Neural cell (in vitro differentiated cells): ENCODE measurements around the gene CBX2. TPM values are rescaled to one million over a fixed set of nuclear protein-coding genes. Genes with fewer than 3 reads are reported as not detected.
A peak's percentile ranks its signal among the peaks of the same experiment; 100 is the strongest.

Experiments used
- H2AFZ ChIP-seq: fragments of 200-600, 300-800 bp; sonication (generic), shearing (Covaris generic); 2 replicates; pipeline ENCODE4 v1.6.0; 2014; ENCODE audit warnings: low read depth, mild to moderate bottlenecking, antibody characterized with exemption, low read length, moderate library complexity
- H3F3A ChIP-seq: fragments of 200-600 bp; shearing (Covaris generic); 2 replicates; pipeline ENCODE4 v1.6.1; 2016; ENCODE audit warnings: mild to moderate bottlenecking, moderate library complexity, mixed read lengths, antibody characterized with exemption, low read length; ENCODE audit not compliant: insufficient read depth, poor library complexity, severe bottlenecking
- H3K27ac ChIP-seq: fragments of 200-600, 300-800 bp; sonication (generic), shearing (Covaris generic); 2 replicates; pipeline ENCODE4 v1.5.1; 2014; ENCODE audit warnings: mild to moderate bottlenecking, low read length, moderate library complexity
- H3K27me3 ChIP-seq: fragments of 300-800, 200-600 bp; sonication (generic), shearing (Covaris generic); 2 replicates; pipeline ENCODE4 v1.6.0; 2014; ENCODE audit warnings: mild to moderate bottlenecking, low read depth, low read length, moderate library complexity; ENCODE audit not compliant: insufficient read depth
- H3K36me3 ChIP-seq: fragments of 300-800, 200-600 bp; sonication (generic), shearing (Covaris generic); 2 replicates; pipeline ENCODE4 v1.5.1; 2014; ENCODE audit warnings: mild to moderate bottlenecking, antibody characterized with exemption, low read length, moderate library complexity; ENCODE audit not compliant: insufficient read depth
- H3K4me2 ChIP-seq: fragments of 300-800, 200-600 bp; sonication (generic), shearing (Covaris generic); 2 replicates; pipeline ENCODE4 v1.6.0; 2014; ENCODE audit warnings: mild to moderate bottlenecking, low read length
- H3K4me3 ChIP-seq: fragments of 300-800, 200-600 bp; sonication (generic), shearing (Covaris generic); 2 replicates; pipeline ENCODE4 v1.5.1; 2014; ENCODE audit warnings: mild to moderate bottlenecking, low read length, moderate library complexity
- H3K79me2 ChIP-seq: fragments of 200-600 bp; shearing (Covaris generic); replicated peaks from 2 replicates; pipeline ENCODE4 v1.6.0; 2014; ENCODE audit warnings: mild to moderate bottlenecking, low read length, moderate library complexity; ENCODE audit not compliant: insufficient read depth
- H3K9ac ChIP-seq: fragments of 300-800, 200-600 bp; sonication (generic), shearing (Covaris generic); 2 replicates; pipeline ENCODE4 v1.6.1; 2016; ENCODE audit warnings: mild to moderate bottlenecking, low read length, mixed read lengths
- H3K9me2 ChIP-seq: fragments of 200-600 bp; shearing (Covaris generic); 2 replicates; pipeline ENCODE4 v1.6.1; 2016; ENCODE audit warnings: mild to moderate bottlenecking, low read length, mixed read lengths; ENCODE audit not compliant: insufficient read depth
- H3K9me3 ChIP-seq: fragments of 200-600, 300-800 bp; sonication (generic), shearing (Covaris generic); 2 replicates; pipeline ENCODE4 v1.6.1; 2016; ENCODE audit warnings: mild to moderate bottlenecking, mixed run types, low read length, moderate library complexity, mixed read lengths
- H4K20me1 ChIP-seq: fragments of 200-600 bp; shearing (Covaris generic); 2 replicates; pipeline ENCODE4 v1.6.1; 2016; ENCODE audit warnings: mild to moderate bottlenecking, mixed run types; ENCODE audit not compliant: insufficient read depth
- CTCF ChIP-seq: fragments of 450-650 bp; IDR thresholded peaks from 2 replicates; pipeline ENCODE4 v1.5.1; 2014; ENCODE audit warnings: antibody characterized with exemption, mild to moderate bottlenecking, moderate library complexity; ENCODE audit not compliant: poor library complexity, severe bottlenecking
- EP300 ChIP-seq: fragments of 450-650 bp; conservative IDR thresholded peaks from 2 replicates; pipeline ENCODE4 v1.6.1; 2014; ENCODE audit warnings: antibody characterized with exemption, mild to moderate bottlenecking, moderate library complexity; ENCODE audit not compliant: poor library complexity, severe bottlenecking
- EZH2 ChIP-seq: fragments of 200-600, 300-800 bp; shearing (Covaris generic), sonication (generic); IDR thresholded peaks from 2 replicates; pipeline ENCODE4 v1.6.1; 2014; ENCODE audit warnings: antibody characterized with exemption, low read length, borderline replicate concordance, mild to moderate bottlenecking; ENCODE audit not compliant: insufficient read depth, poor library complexity, severe bottlenecking
- MXI1 ChIP-seq: fragments of 450-650 bp; conservative IDR thresholded peaks from 2 replicates; pipeline ENCODE4 v1.6.1; 2014; ENCODE audit warnings: antibody characterized with exemption, mild to moderate bottlenecking; ENCODE audit not compliant: poor library complexity, severe bottlenecking
- POLR2AphosphoS5 ChIP-seq: IDR thresholded peaks from 2 replicates; pipeline ENCODE4 v1.6.1; 2012
- RAD21 ChIP-seq: fragments of 450-650 bp; conservative IDR thresholded peaks from 2 replicates; pipeline ENCODE4 v1.6.1; 2014; ENCODE audit warnings: antibody characterized with exemption, mild to moderate bottlenecking, moderate library complexity
- REST ChIP-seq: IDR thresholded peaks from 2 replicates; pipeline ENCODE4 v1.6.1; 2012; ENCODE audit warnings: borderline replicate concordance
- SMC3 ChIP-seq: fragments of 450-650 bp; conservative IDR thresholded peaks from 2 replicates; pipeline ENCODE4 v1.6.1; 2014; ENCODE audit warnings: antibody characterized with exemption, mild to moderate bottlenecking, moderate library complexity; ENCODE audit not compliant: poor library complexity
- TAF1 ChIP-seq: IDR thresholded peaks from 2 replicates; pipeline ENCODE4 v1.6.1; 2012; ENCODE audit warnings: low read depth
- polyA plus RNA-seq: library from polyadenylated mRNA; depleted of rRNA; stranded (reverse); fragments of >200 nt; gene quantifications from 2 replicates; pipeline ENCODE4 v1.2.3, GENCODE V29; 2014

Gene CBX2
- polyA plus RNA-seq, 1 donor from 2014 or later, result 16.9 TPM

GRCh38 chr17:79810130-79811010, 32.4 kb downstream of the CBX2 start:
- no peaks in the 10 kb centered on the region for H3K36me3 ChIP-seq
- peaks cover 12% of the 10 kb centered on the region for H3F3A ChIP-seq
- H3K27me3 ChIP-seq, result peaks cover 70% of the 10 kb centered on the region
- no peaks in the 10 kb centered on the region for H4K20me1 ChIP-seq
- H2AFZ ChIP-seq, result no peak overlapping the region
- peak overlapping the region; percentile 98 for H3K9ac ChIP-seq
- no peaks in the 10 kb centered on the region for H3K9me3 ChIP-seq
- H3K4me2 ChIP-seq, result peak overlapping the region; percentile 83
- no peaks in the 10 kb centered on the region for H3K79me2 ChIP-seq
- H3K9me2 ChIP-seq, result no peaks in the 10 kb centered on the region
- peak overlapping the region; percentile 68 for H3K4me3 ChIP-seq
- TF ChIP-seq RAD21, result no peak
- TF ChIP-seq TAF1, result peak; percentile 65
- TF ChIP-seq CTCF, result no peak
- peak; percentile 67 for TF ChIP-seq EP300
- no peak for TF ChIP-seq EZH2
- peak; percentile 84 for TF ChIP-seq POLR2AphosphoS5
- TF ChIP-seq SMC3, result no peak
- peak; percentile 47 for TF ChIP-seq REST
- TF ChIP-seq MXI1, result peak; percentile 34
- H3K27ac ChIP-seq, result peak overlapping the region; percentile 96

DNA sequence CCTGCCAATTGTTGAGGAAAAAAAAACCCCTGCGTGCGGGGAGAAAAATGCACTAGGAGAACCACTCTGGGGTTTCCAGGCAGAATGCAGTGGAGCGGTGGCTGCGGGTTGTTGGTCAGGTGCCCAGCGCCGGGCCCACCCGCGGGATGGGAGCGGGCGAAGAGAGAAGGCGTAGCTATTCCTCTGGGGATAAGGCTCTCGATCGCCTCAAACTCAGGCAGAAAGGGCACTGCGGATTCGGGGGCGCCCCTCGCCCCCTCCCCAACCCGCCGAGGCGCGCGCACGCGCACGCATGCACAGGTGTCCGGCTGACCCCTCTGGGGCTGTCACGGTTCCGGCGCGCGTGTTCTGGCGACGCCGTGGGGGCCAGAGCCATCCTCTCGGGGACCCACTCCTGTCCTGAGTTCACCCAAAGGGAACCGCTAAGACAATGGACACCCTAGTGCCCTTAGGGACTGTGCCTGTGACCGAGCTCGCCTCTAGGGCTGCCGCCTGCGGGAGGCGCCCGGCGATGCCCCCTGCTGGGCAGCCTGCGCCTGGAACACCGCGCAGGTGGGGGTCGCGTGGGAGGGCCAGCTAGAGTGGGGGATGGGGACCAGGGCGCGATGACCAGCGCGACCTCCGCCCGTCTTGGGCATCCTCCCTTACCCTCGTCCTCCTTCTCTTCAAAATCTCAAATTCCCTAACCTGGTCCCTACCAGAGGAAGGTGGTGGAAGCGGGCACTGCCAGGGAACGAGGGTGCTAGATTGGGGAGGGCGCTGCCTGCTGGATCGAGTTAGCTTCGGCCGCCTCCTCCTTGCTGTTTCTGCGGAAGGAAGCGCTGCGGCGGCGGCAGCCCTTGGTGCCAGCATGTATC, 33.3 kb downstream of the CBX2 start:
- peak overlapping the region; percentile 96 for H3K27ac ChIP-seq
- peaks cover 12% of the 10 kb centered on the region for H3F3A ChIP-seq
- peak overlapping the region; percentile 98 for H3K9ac ChIP-seq
- peaks cover 70% of the 10 kb centered on the region for H3K27me3 ChIP-seq
- no peaks in the 10 kb centered on the region for H3K9me2 ChIP-seq
- TF ChIP-seq EZH2, result no peak
- peak; percentile 36 for TF ChIP-seq RAD21
- peak; percentile 61 for TF ChIP-seq POLR2AphosphoS5
- TF ChIP-seq SMC3, result peak; percentile 62
- TF ChIP-seq CTCF, result peak; percentile 69
- H3K36me3 ChIP-seq, result no peaks in the 10 kb centered on the region
- H3K9me3 ChIP-seq, result no peaks in the 10 kb centered on the region
- no peaks in the 10 kb centered on the region for H4K20me1 ChIP-seq
- no peak overlapping the region for H2AFZ ChIP-seq
- H3K4me3 ChIP-seq, result peak overlapping the region; percentile 68
- no peaks in the 10 kb centered on the region for H3K79me2 ChIP-seq
- H3K4me2 ChIP-seq, result peak overlapping the region; percentile 83
